Left ventricle myocardium superior (tissue), 1 donor: ENCODE results near the gene PAIP1. TPM values are rescaled to one million over a fixed set of nuclear protein-coding genes. Genes with fewer than 3 reads are reported as not detected.
"Not testable (repeated sequence)": the region's sequence is repeated elsewhere in the genome, so short reads cannot be mapped to it uniquely, and the experiment has no call there.

ENCODE experiments used
- ATAC-seq: fragments of 200-7000 bp; cut with Tn5 transposase; one replicate; pipeline ENCODE4 v1.9.1; 2020; ENCODE audit warnings: mild to moderate bottlenecking, moderate library complexity
- DNase-seq: peaks from one replicate; pipeline ENCODE4 v3.0.0-alpha.2; 2020
- intact Hi-C: fragments of 100-400 bp; cut with micrococcal nuclease; formaldehyde crosslinking; loops from one replicate; pipeline ENCODE4 v1.11.0; 2022
- total RNA-seq: library from RNA; stranded (reverse); fragmentation: NEBNext Ultra II Directional; extraction: Animal tissue kit (Norgen Biotek cat#: 25700); gene quantifications from one replicate; pipeline ENCODE4 v1.2.1, GENCODE V29; 2021
- donor health status: DM: no; HTN: yes; CAD: no; lungs with severe emphysema.

PAIP1 gene
- total RNA-seq, 1 donor from 2014 or later = 124 TPM

DNA sequence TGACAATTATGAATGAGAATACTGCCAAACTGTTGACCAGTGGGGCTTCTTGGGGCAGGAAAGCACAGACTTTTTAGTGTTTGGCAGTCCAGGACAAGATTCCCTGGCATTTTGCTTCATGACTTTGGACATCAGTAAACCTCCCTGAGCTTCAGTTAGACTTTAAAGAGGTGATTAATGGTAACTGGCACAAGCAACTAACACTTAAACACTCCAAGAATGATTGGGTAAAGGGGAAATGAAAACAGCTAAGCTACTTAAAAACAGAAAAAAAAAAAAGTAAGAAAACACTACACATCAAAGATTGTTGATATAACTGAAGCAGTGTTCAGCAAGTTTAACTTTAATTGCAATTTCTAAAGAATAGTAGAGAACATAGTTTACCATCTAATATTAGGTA lies 13.4 kb downstream of the PAIP1 start:
- no peak for DNase-seq
- ATAC-seq = no peak
- intact Hi-C loops = no loop called here

DNA sequence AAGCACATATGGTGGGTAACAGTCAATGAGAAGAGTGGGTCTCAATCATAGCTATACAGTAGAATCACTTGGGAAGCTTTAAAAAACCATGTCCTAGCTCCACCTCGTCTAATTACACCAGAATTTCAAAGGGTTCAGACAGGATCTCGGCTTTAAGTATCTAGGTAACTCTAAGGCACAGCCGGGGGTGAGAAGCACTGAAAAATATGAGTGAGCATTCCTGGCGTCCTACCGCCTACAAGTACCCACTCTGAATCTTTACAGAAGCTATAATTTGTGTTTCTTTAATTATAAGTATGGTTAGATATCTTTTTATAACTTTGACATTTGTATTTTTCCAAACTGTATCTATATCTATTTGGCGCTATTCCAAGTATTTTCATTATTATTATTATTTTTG lies 16.1 kb downstream of the PAIP1 start:
- intact Hi-C loops = no loop called here
- no peak for DNase-seq
- no peak for ATAC-seq

DNA sequence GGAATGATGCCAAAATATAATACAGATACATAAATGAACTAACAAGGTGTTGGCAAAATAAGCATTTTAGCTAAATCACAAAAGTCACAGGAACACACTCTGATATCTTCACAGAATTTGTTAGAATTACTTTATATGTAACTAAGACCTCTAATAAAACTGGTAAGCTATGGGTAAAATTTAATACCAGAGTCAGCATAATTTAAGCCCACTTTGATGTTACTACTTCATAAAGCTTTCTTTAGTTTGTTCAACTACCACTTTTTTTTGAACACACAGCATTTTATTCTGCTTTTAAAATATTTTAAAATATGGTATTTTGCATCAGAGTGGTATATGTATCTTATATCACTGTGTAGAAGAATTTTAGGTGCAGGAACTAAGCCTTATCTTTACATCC lies 19.9 kb downstream of the PAIP1 start:
- intact Hi-C loops = no loop called here

DNA sequence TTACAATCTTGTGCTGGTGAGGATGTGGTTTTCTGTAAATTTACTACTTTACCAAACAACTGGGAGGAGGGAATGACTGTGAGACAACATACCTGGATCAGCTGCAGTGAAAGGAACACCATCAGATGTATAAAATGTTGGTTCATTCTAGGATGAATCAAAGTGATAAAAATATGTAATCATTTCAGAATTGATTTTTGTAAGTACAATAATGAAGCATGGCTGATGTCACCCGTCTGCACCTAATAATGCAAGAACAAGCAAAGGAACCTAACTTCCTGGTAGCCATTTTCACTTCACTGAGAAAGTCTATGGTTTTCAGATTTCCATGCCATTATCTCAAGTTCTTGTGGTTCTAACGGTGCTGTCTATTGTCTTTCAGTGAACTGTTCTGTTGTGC lies 23.2 kb downstream of the PAIP1 start:
- no peak for DNase-seq
- intact Hi-C loops = no loop called here
- ATAC-seq = no peak

More for the DNA sequence above, 19.9 kb downstream of the PAIP1 start:
- ATAC-seq (no peak), DNase-seq (no peak)

DNA sequence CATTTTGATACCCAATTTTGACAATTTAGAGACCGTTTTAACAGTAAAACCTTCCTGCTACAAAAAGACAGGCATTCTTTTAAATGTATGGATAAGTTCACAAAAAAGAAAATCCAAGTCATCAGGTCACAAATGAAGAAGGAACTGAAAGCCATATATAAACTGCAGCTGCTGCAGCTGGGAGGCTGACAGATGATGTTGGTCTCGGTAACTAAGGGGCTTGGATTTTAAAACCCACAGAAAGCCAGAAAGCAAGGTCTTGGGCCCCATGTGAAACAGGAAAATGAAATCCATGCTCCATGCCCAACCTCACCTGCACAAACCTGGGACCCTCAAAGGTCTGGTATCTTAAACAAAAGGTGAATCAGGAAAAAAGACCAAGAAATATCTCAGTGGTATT lies 26.2 kb downstream of the PAIP1 start:
- no peak for ATAC-seq
- intact Hi-C loops = no loop called here
- no peak for DNase-seq

DNA sequence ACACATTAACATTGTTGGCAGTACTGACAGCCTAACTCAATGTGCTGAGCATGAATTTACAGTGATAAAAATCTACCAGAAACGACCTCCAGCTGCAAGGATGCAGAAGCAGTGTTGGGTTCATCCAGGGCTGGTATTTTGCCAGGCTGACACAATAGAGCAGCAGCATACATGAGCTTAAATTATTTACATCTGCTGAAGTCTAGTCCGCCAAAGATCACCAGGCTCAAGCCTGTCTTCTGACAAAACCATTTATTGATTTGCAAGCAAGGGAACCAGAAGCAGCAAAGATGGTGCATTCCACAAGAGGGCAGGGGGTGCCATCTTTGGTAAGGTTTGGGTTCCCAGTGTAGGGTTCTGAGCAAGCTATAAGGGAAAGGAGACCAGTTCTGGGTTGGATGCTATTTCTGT lies 33.2 kb downstream of the PAIP1 start:
- ATAC-seq = no peak
- intact Hi-C loops = no loop called here
- DNase-seq = no peak

DNA sequence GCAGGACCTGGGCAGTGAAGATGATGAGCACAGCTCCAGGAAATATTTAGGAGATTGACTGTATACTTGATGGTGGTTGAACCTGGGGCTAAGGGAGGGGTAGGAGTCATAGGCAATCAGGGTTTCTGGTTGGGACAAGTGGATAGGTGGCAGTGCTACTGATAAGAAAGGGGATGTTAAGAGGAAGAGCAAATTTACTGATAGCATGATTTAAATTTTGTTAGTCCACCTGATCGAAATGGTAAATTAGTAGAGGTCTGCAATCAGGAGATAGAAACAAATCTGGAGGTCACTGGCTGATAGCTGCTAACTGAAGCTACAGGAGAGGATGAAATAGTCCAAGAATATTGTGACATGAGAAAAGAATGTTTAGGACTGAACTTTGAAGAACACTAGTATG lies 36.3 kb downstream of the PAIP1 start:
- DNase-seq (no peak), ATAC-seq (no peak)
- intact Hi-C loops = no loop called here

DNA sequence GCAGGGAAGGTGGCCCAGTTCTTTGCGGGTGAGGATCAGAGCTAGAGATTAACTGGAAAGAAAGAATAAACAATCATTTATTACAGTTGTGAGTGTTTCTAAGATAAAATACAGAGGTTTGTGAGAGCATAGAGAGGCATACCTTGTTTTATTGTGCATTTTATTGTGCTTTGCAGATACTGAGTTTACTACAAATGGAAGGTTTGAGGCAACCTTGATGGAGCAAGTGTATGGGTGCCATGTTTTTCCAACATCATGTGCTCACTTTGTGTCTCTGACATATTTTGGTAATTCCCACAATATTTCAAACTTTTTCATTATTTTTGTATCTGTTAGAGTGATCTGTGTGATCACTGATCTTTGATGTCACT lies 41.2 kb downstream of the PAIP1 start:
- intact Hi-C loops = no loop called here
- ATAC-seq (no peak), DNase-seq (no peak)

DNA sequence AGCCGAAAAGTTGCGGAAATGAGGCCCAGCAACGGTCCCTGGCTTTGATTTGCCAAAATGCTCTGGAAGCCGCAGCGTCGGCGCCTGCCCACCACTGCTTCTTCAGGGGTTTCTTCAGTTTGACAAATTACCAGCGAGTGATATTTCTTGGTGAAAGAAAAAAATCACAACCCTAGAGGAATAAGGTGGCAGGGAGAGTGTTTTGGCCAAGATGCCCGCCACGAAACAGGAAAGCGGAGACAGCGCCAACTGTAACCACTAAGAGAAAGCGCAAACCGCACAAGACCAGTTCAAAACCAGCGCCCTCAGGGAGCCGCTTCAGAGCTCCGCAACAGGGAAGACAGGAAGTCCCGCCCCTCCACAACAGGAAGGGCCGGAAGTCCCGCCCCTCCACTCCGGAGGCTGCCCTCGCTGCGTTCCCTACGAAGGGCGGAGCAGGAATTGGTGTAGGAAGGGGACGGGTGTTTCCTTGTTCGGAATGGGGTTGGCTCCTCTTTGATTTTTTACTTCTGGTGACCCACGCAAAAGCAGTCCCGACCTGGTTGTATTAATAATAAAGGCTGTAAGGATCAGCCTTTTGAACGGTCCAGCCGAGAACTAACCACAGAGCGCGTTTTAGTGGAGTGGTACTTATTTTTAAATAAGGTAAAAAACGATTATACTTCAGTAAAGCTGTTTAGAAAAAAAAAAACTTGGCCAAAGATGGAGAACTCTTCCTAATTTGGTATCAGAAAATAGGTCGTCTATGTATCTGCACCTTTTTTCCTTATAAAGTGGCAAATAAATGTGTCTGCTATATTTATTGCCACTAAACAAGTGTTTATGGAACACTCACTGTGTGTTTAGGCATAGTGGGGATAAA lies 41.8 kb downstream of the PAIP1 start, which contains the start of gene C5orf34:
Gene C5orf34, minus strand, starts transcription at position 333 of the 862 bp plus-strand sequence. CDS start 5,809 bp downstream, outside the sequence.
- ATAC-seq (peak; percentile 100), DNase-seq (peak; percentile 97)
- intact Hi-C loops = no loop called here

DNA sequence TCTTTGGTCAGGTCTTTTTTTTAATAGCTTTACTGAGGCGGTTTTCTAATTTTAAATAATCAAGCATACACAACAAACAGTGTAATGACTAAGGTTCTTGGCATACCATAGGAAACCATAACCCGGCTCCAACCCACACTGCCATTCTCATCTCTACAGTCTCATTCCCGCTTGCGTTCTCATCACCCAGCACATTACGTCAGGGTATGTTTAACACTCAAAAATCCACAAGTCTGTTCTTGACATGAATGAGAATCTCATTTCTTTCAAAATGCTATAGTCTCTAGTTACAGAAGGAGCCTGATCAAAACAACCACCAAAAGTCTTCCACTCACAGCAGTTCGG lies 42.4 kb downstream of the PAIP1 start:
- intact Hi-C loops = no loop called here
- ATAC-seq = no peak
- DNase-seq = no peak

DNA sequence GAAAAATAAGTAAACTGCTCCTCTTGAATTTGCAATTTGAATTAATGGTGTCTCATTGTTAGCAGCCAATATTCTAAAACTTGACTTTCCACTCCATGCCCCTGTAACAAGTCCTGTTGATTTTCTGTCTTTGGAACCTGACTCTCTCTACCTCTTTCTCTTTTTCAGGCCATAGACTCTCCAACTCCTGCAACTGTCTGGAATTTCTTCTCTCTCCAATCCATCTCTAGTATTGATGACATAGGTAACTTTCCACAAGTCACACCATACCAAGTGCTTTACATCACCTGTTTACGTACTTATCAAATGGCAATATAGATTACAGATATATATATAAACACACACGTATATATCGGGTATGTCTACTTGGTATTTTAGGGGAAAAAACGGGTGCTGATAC lies 42.9 kb downstream of the PAIP1 start:
- no peak for DNase-seq
- no peak for ATAC-seq
- intact Hi-C loops = no loop called here

DNA sequence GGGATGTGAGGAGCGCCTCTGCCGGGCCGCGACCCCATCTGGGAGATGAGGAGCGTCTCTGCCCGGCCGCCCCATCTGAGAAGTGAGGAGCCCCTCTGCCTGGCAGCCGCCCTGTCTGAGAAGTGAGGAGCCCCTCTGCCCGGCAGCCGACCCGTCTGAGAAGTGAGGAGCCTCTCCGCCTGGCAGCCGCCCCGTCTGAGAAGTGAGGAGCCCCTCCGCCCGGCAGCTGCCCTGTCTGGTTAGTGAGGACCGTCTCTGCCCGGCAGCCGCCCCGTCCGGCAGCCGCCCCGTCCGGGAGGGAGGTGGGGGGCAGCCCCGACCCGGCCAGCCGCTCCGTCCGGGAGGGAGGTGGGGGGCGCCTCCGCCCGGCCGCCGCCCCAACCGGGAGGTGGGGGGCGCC lies 45.8 kb downstream of the PAIP1 start:
- ATAC-seq, intact Hi-C loops, DNase-seq: not testable (repeated sequence)

DNA sequence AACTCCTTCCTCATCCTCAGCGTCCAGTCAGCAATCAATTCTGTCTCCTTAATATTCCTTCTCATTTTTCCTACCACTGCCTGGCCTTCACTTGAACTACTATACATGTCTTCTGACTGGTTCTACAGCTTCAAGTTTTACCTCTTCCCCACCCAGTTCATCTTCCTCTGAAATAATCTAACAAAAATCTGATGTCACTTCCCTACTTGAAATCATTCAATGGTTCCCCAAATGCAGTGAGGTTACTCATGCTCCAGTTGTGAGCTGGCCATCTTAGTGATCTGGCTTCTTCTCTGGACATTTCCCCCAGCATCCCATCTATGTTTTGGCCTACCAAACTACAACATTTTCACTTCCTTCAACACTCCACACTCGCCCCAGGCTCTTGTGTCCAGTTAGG lies 58.3 kb downstream of the PAIP1 start:
- no peak for ATAC-seq
- intact Hi-C loops = no loop called here
- DNase-seq = no peak

DNA sequence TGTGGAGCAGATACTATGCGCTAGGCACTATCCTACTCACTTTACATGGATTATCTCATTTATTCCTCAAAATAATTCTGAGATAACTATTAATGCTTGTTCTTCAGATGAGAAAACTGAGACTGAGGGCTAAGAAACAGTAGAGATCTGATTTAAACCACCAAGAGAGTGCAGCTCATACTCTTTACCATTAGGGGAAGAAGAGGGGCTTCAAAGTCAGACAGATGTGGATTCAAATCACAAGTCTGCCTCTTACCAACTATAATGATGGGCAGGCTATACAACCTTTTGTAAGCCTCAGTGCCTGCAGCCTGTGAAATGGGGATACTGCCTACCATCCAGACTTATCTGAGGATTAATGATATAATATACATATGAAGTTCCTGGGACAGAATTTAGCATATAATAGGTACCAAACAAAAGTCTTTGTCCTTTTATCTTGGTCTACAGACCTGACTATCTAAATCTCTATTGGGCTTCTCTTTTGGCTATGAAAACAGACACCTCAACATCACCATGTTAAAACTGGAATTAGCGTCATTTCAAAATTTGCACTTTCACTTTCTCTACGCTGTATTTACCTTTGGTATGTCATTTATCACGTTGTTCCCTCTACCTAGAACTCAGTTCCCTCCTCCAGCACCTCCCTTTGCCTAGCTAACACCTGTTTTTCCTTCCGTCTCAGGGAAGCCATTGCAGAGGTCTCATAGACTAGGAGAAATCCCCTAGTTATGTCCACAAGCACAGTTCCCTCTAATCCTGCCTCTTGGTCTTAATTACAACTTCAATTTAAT lies 59.4 kb downstream of the PAIP1 start:
- ATAC-seq = no peak
- no peak for DNase-seq
- intact Hi-C loops = no loop called here

DNA sequence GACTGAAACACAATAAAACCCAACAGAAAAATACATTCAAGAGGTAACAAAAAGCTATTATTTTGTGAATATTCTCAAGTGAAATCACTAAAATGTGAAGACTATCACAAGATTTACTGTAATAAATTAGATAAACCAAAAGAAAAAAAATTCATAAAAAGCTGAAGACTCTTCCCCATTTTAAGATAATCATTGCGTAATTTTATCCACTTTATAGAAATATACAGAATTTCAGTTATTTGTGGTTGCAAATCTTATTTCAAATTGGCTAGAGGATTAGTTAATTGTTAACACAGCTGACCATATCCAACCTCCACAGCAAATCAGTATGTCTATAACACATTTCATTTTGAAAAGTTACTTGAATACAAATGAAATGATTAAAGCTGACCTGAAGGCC lies 65.6 kb downstream of the PAIP1 start:
- intact Hi-C loops = no loop called here
- DNase-seq = no peak
- no peak for ATAC-seq

DNA sequence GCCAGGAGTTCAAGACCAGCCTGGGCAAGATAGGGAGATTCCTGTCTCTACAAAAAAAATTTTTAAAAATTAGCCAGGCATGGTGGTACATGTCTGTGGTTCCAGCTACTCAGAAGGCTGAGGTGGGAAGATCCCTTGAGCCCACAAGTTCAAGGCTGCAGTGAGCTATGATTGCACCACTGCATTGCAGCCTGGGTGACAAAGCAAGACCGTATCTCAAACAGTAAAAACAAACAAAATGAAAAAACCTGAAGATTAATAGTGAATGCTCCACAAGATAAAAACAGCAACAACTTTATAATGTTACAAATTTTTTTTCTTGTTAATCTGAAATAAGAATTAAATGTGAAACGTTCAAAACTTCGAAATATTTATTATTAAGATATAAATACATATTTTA lies 70.5 kb downstream of the PAIP1 start:
- DNase-seq = no peak
- intact Hi-C loops = no loop called here

DNA sequence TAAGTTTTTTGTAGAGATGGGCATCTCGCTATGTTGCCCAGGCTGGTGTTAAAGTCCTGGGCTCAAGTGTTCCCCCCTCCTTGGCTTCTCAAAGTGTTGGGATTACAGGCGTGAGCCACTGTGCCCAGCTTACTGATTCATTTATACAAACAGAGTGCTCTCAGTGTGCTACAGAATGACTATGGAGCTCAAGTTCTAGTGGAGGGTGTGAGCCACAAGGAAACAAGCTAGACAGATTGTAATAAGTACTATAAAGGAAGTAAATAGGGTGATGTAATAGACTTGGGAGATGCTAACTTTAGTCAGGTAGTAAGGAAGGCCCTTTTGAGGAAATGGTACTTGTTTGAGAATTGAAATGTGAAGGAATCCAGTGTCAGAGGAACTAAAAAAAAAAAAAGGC lies 71.5 kb downstream of the PAIP1 start:
- no peak for ATAC-seq
- no peak for DNase-seq
- intact Hi-C loops = no loop called here

More for the DNA sequence above, 70.5 kb downstream of the PAIP1 start:
- no peak for ATAC-seq

DNA sequence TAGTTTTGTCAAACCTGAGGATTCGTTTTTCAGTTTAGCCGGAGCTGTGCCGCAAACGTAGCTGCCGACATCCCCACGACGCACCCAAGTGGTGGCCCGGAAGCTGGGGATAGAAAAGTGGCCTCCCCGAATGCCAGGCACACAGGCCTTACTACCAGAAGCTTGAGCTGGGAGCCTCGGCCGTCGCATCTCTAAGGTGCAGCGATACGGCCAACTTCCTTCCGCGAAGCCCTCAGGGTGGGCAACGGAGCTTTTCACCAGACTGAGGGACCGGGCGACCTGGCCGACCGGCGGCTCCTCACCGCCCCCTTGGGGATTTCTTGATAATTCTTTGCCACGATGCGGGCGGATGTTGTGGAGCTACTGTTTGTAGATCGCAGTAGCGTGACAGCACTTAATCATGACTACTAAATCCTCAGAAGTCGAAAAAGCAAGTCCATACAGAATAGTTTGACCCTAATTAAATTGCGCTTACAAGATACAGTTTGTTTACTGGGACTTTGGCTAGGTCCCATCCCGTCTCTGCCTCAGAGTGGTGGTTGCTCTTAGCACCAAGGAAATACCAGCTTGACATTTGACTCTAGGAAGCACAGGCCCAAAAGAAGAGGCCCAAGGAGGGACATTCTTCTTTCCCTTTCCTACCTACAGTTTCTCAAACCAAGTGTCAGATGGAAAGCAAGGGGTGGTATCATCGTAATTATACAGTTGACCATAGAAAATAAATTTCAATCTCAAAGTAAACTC lies 72.6 kb downstream of the PAIP1 start:
- peak; percentile 83 for DNase-seq
- intact Hi-C loops = no loop called here
- ATAC-seq = peak; percentile 82

DNA sequence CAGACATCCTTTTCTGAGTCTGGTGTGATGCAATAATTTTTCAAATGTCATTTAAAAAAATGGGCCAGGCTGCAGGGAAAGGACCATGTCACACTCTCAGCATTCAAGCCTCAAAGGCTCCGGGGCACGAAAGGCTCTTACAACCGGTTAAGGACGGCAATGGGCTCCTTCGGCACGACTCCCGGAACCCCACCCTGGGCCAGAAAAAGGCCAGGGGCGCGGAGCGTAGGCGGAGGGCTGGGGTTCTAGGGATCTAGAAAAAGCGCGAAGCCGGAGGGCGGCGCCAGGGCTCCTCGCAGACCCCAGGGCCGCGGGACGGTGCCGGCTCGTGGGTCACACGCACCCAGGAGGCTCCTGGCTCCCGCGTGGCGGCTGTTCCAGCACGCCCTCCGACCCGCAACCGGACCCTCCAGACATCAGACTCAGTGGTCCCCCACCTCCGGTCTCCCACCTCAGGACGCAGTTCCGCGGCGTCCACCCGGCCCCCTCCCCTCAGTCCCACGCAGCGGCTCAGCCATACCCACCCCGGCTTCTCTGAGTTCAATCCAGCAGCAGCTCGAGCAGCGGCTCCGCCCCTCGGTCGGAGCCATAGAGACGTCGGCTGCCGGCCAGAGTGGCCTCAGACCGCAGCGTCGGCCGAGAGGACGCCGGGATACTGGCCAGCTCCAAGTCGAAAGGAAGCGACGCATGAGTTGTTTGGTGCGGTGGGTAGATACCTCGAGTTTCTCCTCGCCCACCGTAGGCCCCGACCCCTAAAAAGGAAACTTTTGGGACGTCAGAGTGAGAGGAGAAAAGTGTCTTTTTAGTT lies 73.4 kb downstream of the PAIP1 start, which contains the start of gene TMEM267:
Gene TMEM267, minus strand, starts transcription at position 568 of the 808 bp plus-strand sequence. CDS start 29,896 bp downstream, outside the sequence.
- DNase-seq = peak; percentile 96
- intact Hi-C loops = no loop called here
- ATAC-seq = peak; percentile 98
